AG04450 (cell line): ENCODE measurements around the gene SIX3. TPM values are rescaled to one million over a fixed set of nuclear protein-coding genes. Genes with fewer than 3 reads are reported as not detected.

Source experiments
- CTCF ChIA-PET: fragments of 300-600, 350-600 bp; formaldehyde crosslinking; extraction: SDS; loops from one replicate; lab custom pipeline; 2022; ENCODE audit warnings: antibody characterized with exemption, inconsistent platforms; lab: Charles Lee
- POLR2A ChIA-PET: fragments of 350-600 bp; formaldehyde crosslinking; extraction: SDS; loops from one replicate; lab custom pipeline; 2021; ENCODE audit warnings: antibody characterized with exemption, inconsistent platforms; lab: Yijun Ruan, JAX
- DNase-seq: peaks from one replicate; pipeline ENCODE4 v3.0.0-alpha.2; 2011; ENCODE audit warnings: low read depth, low spot score
- H3K27ac ChIP-seq: one replicate; pipeline ENCODE4 v1.5.1; 2012; ENCODE audit warnings: low read depth, low read length, control low read depth
- H3K27me3 ChIP-seq: one replicate; pipeline ENCODE4 v1.6.0; 2012; ENCODE audit warnings: low read length; ENCODE audit not compliant: control insufficient read depth, insufficient read depth
- H3K4me3 ChIP-seq: 2 replicates; pipeline ENCODE4 v1.5.1; 2011; ENCODE audit warnings: mild to moderate bottlenecking, low read depth, low read length, control low read depth
- H3K9me3 ChIP-seq: 2 replicates; pipeline ENCODE4 v1.5.1; 2012; ENCODE audit warnings: low read length; ENCODE audit not compliant: control insufficient read depth, insufficient read depth
- polyA plus RNA-seq: library from polyadenylated mRNA; depleted of rRNA; stranded (reverse); fragments of >200 nt; gene quantifications from 2 replicates; pipeline ENCODE4 v1.2.3, GENCODE V29; 2011
- TF ChIP-seq, protein P1 (sequence below): IDR thresholded peaks from 2 replicates; pipeline ENCODE4 v1.5.1; 2011; ENCODE audit warnings: low read depth, low read length, control low read depth, inconsistent platforms

SIX3 gene
- polyA plus RNA-seq, 1 experiment, result not detected

DNA sequence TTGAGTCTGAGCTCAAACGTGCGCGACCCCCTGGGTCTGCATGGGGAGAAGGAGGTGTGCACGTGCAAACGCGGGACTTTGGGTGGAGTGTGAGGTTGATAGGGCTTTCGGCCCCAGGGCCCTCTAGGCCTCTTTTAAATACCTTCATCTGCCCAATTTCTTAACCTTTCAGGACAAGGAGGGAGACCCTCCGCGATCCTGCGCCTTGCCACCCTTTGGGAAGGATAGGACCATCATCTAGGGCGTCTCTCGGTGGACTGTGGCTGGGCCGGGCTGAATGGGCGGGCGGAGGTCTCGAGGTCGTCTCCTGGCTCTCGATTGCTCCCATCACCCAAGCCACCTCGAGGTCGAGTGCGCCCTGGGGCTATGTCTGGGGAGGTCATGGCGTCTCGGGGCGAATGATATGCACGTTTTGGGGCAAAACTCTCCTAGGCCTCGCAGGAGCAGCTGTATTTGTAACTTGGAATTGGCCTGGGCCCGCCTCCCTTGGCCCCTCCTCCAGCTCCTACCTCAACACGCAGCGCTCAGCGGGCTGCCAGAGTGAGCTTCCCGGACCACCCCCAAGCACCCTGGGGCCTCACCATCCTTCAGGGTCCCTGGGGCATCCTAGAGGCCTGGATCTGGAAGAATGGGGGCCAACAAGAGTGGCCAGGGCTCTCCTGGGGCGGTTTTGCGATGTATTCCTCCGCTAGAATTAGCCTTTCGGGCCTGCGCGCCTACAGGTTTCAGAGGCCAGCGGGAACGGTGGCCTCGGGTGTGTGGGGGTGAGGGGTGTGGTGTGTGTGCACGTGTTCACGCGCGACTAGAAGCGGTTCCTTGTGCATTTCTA is 8.7 kb upstream of the SIX3 start:
- TF ChIP-seq, protein P1, sequence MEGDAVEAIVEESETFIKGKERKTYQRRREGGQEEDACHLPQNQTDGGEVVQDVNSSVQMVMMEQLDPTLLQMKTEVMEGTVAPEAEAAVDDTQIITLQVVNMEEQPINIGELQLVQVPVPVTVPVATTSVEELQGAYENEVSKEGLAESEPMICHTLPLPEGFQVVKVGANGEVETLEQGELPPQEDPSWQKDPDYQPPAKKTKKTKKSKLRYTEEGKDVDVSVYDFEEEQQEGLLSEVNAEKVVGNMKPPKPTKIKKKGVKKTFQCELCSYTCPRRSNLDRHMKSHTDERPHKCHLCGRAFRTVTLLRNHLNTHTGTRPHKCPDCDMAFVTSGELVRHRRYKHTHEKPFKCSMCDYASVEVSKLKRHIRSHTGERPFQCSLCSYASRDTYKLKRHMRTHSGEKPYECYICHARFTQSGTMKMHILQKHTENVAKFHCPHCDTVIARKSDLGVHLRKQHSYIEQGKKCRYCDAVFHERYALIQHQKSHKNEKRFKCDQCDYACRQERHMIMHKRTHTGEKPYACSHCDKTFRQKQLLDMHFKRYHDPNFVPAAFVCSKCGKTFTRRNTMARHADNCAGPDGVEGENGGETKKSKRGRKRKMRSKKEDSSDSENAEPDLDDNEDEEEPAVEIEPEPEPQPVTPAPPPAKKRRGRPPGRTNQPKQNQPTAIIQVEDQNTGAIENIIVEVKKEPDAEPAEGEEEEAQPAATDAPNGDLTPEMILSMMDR, result no peak
- H3K27me3 ChIP-seq, result peaks cover 91% of the 10 kb centered on the region
- H3K27ac ChIP-seq, result no peak overlapping the region
- peaks cover 8% of the 10 kb centered on the region; the same call in 1 of the 2 replicates for H3K9me3 ChIP-seq
- POLR2A ChIA-PET, result no interaction called here
- no peak for DNase-seq
- H3K4me3 ChIP-seq, result no peak overlapping the region
- CTCF ChIA-PET, result no interaction called here

DNA sequence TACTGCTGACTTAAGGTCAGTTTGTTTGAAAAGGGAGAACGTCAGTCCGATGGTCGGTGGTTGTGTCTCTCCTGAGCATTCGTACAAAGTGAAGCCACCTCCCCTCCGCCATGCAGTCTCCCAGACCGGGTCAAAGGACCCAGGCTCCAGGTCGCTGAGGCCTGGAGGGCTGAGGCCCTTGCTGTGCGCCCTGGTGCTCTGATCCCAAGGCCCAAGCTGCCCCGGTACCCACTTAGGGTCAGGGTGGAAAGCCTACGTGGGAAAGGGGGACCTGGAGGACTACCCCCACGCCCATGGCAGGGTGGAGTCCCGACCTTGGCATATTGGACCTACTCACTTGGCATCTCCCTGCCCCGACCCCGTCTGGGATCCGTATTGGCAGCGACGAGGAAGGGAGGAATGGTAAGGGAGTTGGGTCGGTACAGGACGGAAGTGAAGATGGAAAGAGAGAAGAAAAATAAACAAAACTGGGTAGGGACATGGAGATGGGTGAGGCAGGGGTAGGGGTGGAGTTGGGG is 8.0 kb upstream of the SIX3 start:
- POLR2A ChIA-PET, result interaction anchor here (0.6 kb wide), 1 partner anchor 292 kb away, joined by 3 read pairs; no protein-coding TSS in a partner anchor
- no peak overlapping the region for H3K27ac ChIP-seq
- peaks cover 91% of the 10 kb centered on the region for H3K27me3 ChIP-seq
- H3K4me3 ChIP-seq, result no peak overlapping the region
- DNase-seq, result no peak
- TF ChIP-seq, protein P1, result no peak
- H3K9me3 ChIP-seq, result peaks cover 11% of the 10 kb centered on the region; the same call in 1 of the 2 replicates
- CTCF ChIA-PET, result no interaction called here

DNA sequence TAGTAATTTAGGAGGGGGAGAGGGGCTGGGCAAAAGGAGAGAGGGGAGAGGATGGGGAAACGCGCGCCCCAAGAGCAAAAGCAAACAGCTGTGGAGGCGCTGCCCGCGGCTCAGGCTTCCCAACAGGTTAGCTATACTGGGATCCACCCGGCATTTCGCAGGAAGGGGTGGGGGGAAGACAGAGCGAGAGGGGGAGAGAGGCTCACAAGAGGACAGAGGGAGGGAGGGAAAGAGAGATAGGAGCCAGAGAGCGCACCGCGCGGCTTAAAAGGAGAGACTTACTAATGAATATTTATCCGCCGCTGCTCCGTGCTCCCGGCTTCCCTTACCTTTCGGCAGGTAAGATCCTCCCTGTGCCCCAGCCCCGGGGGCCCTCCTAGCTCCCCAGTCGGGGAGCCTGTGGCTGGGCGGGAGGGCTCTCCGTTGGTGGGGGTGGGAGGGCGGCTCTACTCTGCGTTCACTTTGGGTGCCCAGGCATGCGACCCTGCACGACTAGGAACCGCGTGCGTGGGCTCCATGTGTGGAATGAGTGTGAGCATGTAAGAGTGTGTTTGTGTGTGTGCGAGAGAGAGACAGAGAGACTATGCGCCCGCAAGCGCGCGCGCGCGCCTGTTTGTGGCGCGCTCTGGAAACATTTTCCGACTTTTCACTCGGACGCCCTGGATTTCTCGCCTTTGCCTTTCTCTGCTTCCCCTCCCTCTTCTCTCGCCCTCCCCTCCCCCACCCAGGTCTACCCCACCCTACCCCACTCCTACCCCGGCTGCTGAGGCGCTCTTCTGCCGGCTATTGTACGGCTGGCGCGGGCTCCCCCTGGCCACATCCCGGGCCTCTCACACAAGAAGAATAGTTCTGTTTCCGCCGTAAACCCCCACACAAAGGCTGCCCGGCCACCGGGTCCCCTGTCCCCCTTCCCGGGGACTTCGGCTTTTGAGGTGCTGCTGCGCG is 7.2 kb upstream of the SIX3 start:
- Histone ChIP-seq H3K9me3 (peaks cover 11% of the 10 kb centered on the region; the same call in 1 of the 2 replicates), H3K27me3 (peaks cover 93% of the 10 kb centered on the region), H3K4me3 (no peak overlapping the region), H3K27ac (no peak overlapping the region)
- TF ChIP-seq, protein P1, result no peak
- ChIA-PET POLR2A (interaction anchor here (0.6 kb wide), 1 partner anchor 291 kb away, joined by 3 read pairs; no protein-coding TSS in a partner anchor), CTCF (no interaction called here)
- DNase-seq, result no peak

DNA sequence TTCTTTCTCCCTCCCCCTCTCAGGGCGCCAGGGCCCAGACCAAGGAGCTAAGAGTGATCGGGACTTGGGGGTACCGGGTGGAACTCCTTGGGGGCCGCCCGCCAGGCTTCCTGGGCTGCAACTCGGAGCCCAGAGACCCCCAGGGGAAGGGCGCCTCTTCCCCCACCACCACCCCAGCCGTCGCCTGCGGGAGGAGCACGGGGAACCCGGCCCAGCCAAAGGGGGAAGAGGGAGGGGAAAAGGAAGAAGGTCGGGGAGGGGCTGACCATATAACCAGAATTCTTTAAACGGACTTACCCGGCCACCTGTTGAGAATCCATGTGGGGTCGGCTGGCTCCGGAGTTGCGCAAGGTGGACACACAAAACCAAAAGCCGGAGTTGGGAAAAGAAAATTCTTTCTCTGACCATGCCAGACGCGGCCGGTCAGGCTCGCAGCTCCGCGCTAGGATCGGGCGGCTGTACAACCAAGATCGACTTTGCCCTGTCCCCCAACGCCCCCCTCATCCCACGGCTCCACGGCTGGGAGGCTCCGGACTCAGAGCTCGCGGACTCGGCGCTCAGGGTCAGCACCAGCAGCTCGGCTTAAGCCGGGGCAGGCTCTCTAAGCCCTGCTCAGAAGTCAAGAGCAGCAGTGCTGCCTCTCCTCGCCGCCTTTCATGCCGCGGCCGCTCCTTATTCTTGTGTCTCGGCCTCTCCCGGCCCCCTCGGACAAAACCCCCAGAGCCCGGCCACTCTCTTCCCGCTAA is 6.3 kb upstream of the SIX3 start:
- H3K27me3 ChIP-seq, result peaks cover 94% of the 10 kb centered on the region
- no peak for DNase-seq
- no peak overlapping the region for H3K4me3 ChIP-seq
- H3K27ac ChIP-seq, result no peak overlapping the region
- POLR2A ChIA-PET, result no interaction called here
- TF ChIP-seq, protein P1, result no peak
- H3K9me3 ChIP-seq, result peaks cover 11% of the 10 kb centered on the region; the same call in 1 of the 2 replicates
- CTCF ChIA-PET, result no interaction called here
